Stimulated activated CD4-positive, alpha-beta T cell treated with anti-CD3 and anti-CD28 coated beads, Interleukin-12 subunit alpha, Interleukin-12 subunit beta, amount 100 ng/mL, for 4 hours (primary cell): Measurements from ENCODE around the gene ARSJ.
A peak's percentile ranks its signal among the peaks of the same experiment; 100 is the strongest.
"Not testable (repeated sequence)": the region's sequence is repeated elsewhere in the genome, so short reads cannot be mapped to it uniquely, and the experiment has no call there.

Experiments
- DNase-seq: peaks from one replicate; pipeline ENCODE4 v3.0.0-alpha.2; 2020

The ARSJ gene

DNA sequence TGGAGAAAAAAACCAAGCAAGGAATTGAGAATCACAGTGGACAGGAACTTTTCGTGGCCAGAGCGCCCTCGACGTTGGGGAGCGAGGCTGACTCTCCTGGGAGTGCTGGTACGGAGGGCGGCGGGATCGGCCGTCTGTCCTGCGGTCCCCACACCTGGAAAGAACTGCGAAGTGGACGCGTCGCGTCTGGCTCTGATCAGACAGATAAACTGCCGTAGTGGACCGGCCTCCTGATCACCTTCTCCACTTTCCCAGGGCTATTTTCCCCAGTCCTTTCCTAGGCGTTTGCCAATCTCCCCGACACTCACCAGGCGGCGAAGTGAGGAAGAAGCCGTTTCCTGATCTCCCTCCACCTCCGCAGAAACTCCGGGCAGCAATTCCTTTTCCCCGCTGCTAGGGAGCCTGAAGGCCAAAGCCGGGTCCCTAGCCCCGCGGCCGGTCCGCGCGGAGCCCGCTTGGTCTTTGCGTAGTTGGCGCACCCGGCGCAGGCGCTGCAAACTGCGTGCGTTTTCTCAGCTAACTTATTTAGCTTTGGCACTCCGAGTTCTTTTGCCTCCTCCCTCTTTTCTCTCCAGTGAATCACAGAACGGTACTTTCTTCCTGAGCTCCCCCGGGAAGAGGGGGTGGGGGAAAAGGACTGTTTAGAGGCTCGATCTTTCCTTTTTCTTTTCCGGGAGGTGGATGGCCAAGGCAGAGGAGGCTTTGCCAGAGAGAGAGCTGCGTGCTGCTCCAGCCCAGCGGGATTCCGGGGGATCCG is at the start of gene ARSJ:
ARSJ (minus strand) TSS at position 500 of the 757 bp plus-strand sequence. CDS start 813 bp downstream, outside the sequence.
- DNase-seq, result peak; percentile 26

DNA sequence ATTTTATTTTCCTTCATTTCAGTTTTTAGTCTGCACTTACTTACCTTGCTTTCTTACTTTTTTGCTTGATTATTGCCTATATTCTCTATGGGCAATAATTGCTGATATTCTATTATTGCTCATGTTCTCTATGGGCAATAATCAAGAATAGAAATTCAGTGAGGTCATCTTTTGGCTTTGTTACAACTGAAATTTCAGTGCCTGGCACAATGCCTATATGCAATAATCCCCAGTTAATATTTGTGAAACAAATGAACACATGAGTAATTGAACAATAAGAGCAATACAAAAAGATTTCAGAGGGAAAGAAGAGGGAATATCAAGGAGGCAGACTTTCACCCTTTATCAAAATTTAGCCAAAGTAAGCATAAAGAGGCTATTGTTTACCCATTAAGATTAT is 48.6 kb upstream of the ARSJ start:
- DNase-seq, result no peak

DNA sequence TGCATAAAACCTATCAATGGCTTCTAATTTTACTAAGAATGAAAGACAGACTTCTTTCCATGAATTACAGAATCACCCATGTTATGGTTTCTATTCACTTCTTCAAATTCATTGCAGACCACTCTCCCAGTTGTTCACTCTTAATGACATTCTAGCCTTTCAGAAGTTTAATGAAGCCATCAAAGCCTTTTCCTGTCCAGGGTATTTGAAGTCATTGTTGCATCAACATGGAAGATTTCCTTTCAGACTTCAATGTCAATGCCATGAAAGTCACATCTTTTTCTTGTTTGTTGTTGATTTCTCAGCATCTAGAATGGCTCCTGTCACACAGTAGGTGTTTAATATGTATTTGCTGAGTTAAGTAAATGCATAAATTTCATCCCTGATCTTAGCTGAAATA is 48.1 kb upstream of the ARSJ start:
- no peak for DNase-seq

GRCh38 chr4:114026447-114026846 is 47.0 kb upstream of the ARSJ start:
- no peak for DNase-seq

DNA sequence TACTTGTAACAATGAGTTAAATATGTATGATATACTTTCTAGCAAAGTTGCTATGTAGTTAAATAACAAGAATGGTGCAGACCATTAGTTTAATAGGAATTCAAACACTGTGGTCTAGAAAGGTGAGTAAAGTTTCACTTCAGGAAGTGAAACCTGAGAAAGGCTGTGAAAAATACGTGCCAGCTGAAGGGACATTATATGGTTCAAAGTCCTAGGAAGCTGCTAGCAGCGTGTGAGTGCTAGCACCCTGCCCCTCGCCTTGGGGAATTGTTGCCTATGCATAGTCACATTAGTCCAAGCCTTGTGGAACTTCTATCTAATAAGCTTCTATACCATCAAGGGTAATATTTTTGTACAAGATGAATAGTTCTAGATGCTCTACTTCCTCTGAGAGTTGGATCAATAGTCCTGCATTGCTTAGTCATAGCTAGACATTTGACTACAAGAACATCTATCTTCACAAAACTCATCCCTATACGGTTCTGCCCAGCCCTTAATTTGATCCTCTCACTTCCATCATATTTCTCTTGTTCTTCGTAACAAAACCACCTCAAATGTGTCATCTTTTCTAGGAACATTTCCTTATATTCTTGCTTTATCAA is 45.8 kb upstream of the ARSJ start:
- DNase-seq, result no peak

- no peak for DNase-seq
These were observed 42.0 kb upstream of the ARSJ start for GRCh38 chr4:114021451-114021850.

- DNase-seq, result no peak
These were observed 40.5 kb upstream of the ARSJ start for GRCh38 chr4:114019969-114020358.

GRCh38 chr4:114019276-114019968 is 40.0 kb upstream of the ARSJ start:
- DNase-seq, result no peak

DNA sequence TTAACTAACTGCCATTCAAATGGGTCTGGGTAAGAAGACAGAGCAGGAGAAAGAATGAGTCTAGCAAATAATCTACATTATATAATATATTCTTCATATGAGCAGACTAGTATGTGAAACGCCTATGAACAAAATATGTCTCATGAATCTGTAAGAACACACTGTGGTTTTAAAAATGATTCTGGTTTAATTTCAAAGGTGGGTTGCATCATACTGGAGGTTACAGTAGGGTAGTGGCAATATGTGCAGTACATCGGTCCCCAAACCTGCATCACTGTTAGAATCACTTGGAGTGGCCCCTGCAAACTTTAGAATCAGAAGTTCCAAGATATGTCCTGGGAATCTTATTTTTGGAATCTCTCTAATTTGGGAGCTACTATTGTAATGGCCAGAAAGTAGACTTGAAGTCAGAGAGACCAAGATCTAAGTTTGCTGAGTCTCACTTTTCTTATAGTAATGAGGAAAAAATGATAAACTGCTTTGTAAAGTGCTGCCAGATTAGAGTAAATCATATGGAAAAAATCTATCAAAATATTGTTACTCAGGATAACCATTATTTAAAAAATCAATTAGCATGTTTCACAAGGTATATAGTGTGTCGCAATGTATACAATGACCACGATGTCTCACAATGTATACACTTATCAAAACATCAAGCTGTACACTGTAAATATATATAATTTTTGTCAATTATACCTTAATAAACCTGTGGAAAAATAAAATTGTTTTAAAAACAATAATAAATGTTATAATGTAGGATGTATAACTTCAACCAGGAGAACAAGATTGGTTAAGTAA is 37.9 kb upstream of the ARSJ start:
- no peak for DNase-seq

DNA sequence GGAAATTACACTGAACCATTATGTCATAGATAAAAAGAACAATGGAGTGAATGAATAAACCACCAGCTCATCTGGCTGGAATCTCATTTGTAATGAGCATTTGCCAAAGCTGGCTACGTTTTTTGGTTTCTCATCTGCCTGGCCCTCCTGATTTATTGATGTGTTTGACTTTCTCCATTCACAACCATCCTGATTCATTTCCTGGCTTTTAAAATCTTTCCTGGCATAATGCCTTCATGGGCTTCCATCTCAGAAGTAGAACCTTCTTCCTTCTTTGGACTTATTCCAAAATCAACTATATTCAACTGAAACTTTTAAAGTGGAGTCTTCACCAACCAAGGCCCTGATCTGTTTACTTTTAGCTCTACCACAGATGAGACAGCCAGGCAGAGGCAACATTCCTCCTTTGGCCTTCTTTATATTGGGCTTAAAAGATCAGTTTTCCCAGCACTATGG is 36.0 kb upstream of the ARSJ start:
- no peak for DNase-seq

DNA sequence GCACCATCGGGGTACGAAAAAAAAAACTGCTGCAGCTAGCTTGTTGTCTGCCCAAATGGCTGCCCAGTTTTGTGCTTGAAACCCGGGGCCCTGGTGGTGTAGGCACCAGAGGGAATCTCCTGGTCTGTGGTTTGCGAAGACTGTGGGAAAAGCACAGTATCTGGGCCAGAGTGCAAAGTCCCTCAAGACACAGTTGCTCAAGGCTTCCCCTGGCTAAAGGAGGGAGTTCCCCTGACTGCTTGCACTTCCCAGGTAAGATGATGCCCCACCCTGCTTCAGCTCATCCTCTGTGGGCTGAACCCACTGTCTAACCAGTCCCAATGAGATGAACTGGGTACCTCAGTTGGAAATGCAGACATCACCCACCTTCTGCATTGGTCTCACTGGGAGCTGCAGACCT is 33.8 kb upstream of the ARSJ start:
- not testable (repeated sequence) for DNase-seq

DNA sequence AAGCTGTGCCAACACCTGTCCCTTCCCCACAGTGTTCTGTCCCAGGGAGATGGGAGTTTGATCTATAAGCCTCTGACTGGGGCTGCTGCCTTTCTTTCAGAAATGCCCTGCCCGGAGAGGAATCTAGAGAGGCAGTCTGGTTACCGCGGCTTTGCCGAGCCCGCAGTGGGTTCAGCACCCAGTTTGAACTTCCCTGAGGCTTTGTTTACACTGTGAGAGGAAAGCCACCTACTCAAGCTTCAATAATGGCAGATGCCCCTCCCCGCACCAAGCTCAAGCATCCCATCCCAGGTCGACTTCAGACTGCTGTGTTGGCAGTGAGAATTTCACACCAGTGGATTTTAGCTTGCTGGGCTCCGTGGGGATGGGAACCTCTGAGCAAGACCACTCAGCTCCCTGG is 33.3 kb upstream of the ARSJ start:
- no peak for DNase-seq

GRCh38 chr4:114005569-114006442 is 26.4 kb upstream of the ARSJ start:
- no peak for DNase-seq

GRCh38 chr4:114004483-114005226 is 25.2 kb upstream of the ARSJ start:
- DNase-seq, result not testable (repeated sequence)

DNA sequence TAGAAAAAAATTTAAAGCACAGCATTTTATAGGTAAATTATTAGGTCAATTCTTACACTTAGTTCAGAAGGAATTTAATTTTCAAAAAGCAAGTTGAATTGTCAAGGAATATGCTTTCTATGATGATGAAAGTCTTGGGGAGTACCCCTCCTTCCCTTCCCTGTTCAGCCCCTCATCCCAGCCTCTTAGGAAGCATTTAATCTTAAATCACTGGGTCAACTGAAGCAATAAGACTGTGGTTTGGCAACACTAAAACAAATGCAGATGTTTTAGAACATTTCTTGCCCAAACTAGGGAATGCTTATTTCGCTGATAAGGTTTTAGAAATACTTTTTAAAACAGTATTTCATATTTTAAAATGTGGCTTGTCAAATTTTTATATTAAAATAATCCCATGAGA is 19.1 kb upstream of the ARSJ start:
- no peak for DNase-seq

GRCh38 chr4:113998079-113998478 is 18.6 kb upstream of the ARSJ start:
- DNase-seq, result no peak

DNA sequence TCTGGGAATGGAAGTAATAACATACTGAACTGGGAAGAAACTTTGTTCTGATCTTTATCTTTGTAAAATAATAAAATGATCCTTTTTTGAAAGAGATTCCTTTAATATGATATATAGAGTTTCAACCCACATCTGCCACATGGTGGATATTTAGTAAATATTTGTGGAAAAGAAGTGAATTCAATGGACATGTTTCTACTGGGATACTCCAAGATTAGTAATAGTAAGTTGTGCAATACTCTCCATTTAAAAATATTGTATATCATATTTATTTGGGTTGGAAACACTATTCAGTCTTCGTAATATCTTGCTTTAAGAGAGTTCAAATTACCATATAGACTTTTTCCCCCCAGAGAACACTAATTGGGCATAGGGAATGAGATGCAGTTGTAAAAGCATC is 17.8 kb upstream of the ARSJ start:
- no peak for DNase-seq

GRCh38 chr4:113996599-113997177 is 17.2 kb upstream of the ARSJ start:
- no peak for DNase-seq

DNA sequence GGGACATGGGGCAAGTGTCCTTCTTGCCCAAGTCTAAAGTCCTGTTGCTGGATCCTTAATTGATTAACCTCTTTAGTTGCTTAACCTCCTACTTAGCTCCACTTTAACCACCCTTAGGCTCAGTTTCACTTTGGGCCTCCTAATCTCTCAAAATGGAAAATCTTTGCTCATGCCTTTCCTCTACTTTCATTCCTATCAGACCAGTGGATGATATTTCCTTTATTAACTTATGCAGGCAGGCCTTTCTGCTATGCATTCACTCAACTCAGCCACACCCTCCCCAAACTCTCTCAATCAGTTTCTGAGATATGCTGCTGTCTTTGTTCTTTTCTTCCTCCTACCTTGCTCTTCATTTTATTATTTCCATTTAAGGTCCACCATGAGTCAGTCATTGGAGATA is 14.4 kb upstream of the ARSJ start:
- DNase-seq, result no peak

- no peak for DNase-seq
These were observed 11.4 kb upstream of the ARSJ start for GRCh38 chr4:113990886-113991285.

DNA sequence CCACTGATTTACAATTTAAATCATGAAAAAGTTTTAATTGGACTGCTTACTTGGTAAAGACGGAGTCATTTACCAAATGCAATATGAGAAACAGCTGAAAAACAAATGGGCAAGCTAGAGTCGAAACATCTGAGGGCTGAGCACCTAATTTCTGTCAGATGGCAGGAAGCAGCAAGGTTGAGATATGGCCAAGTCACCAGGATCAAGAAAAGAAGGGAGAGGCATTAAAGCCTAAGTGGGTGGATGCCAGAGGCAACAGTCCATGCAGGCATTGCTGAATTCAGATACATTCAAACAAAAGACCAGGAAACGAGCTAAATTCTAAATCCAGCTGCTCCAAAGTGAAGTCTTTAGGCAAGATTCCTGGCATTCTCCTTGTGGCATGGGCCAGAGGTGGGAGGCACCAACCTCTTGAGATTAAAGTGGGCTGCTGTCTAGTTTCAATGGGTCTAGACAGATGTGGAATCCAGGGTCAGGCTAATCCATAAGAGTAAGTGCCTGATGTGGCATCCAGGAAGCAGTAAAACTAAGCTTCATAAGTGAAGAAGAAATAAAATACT is 8.0 kb upstream of the ARSJ start:
- no peak for DNase-seq
